ENCODE data around the gene TK1.

TK1 gene

GRCh38 chr17:78132767-78133178 is 54.1 kb downstream of the TK1 start:
- DNase-seq, result no peak

GRCh38 chr17:78132084-78132676 is 54.7 kb downstream of the TK1 start:
- DNase-seq, result no peak

GRCh38 chr17:78131172-78132083 is 55.4 kb downstream of the TK1 start:
- DNase-seq, result no peak

GRCh38 chr17:78130437-78131101 is 56.3 kb downstream of the TK1 start, which contains the start of gene TMC8:
Gene TMC8 (plus strand): TSS chr17:78130771. CDS start chr17:78131589, 818 bp downstream.
- DNase-seq, result no peak

- DNase-seq, result no peak
These were observed 56.8 kb downstream of the TK1 start for GRCh38 chr17:78130090-78130436.

GRCh38 chr17:78129351-78130089 is 57.3 kb downstream of the TK1 start:
- no peak for DNase-seq

- peak; percentile 64 for DNase-seq
These were observed 58.1 kb downstream of the TK1 start, which contains the start of gene TMC6 for GRCh38 chr17:78128551-78129350. Gene TMC6 (minus strand): TSS chr17:78128755. CDS start chr17:78126832, 1,923 bp downstream.

GRCh38 chr17:78127888-78128550 is 58.8 kb downstream of the TK1 start:
- DNase-seq, result no peak

- no peak for DNase-seq
These were observed 59.5 kb downstream of the TK1 start for GRCh38 chr17:78127239-78127887.

- no peak for DNase-seq
These were observed 60.0 kb downstream of the TK1 start for GRCh38 chr17:78126895-78127238.

- no peak for DNase-seq
These were observed 60.6 kb downstream of the TK1 start for GRCh38 chr17:78125976-78126894.

- no peak for DNase-seq
These were observed 61.5 kb downstream of the TK1 start for GRCh38 chr17:78125138-78125913.

- no peak for DNase-seq
These were observed 62.1 kb downstream of the TK1 start for GRCh38 chr17:78124836-78125137.
